Measurements from ENCODE around the gene LRRC47. TPM values are rescaled to one million over a fixed set of nuclear protein-coding genes. Genes with fewer than 3 reads are reported as not detected.

The LRRC47 gene
- 31.0 to 34.2 TPM (median 33.2 TPM) in 5 replicates for total RNA-seq (2022; extraction: Qiagen RNA extraction)

GRCh38 chr1:3796215-3797061, at the start of gene LRRC47:
Gene LRRC47, minus strand, starts transcription at chr1:3796498. Its CDS starts 22 bp downstream, at chr1:3796476.

GRCh38 chr1:3772715-3773571, 23.4 kb downstream of the LRRC47 start, which contains the start of gene SMIM1:
Gene SMIM1, plus strand, starts transcription at chr1:3772749. Its CDS starts 2,625 bp downstream, at chr1:3775374.

GRCh38 chr1:3752400-3752945, 43.8 kb downstream of the LRRC47 start, which contains the start of gene CCDC27:
Gene CCDC27, plus strand, starts transcription at chr1:3752450. Its CDS starts 32 bp downstream, at chr1:3752482.

Other genes with a start within 250 kb of the LRRC47 start
- gene MEGF6, start 185.0 kb downstream of the LRRC47 start, total RNA-seq (2022; extraction: Qiagen RNA extraction): 6.8 to 11.8 TPM (median 8.4 TPM) in 5 replicates
- gene TPRG1L, start 171.5 kb downstream of the LRRC47 start, total RNA-seq (2022; extraction: Qiagen RNA extraction): 25.6 to 30.8 TPM (median 29.0 TPM) in 5 replicates
- 16.5 to 20.7 TPM (median 18.8 TPM) in 5 replicates for gene WRAP73, start 146.4 kb downstream of the LRRC47 start, total RNA-seq (2022; extraction: Qiagen RNA extraction)
- 0.59 to 0.87 TPM (median 0.75 TPM) in 5 replicates for gene TP73, start 144.0 kb downstream of the LRRC47 start, total RNA-seq (2022; extraction: Qiagen RNA extraction)
- gene CCDC27, start 44.0 kb downstream of the LRRC47 start, total RNA-seq (2022; extraction: Qiagen RNA extraction): not detected in 5 replicates
- 0.52 to 2.6 TPM (median 1.4 TPM) in 5 replicates for gene SMIM1, start 23.7 kb downstream of the LRRC47 start, total RNA-seq (2022; extraction: Qiagen RNA extraction)
- gene CEP104, start 60.7 kb upstream of the LRRC47 start, total RNA-seq (2022; extraction: Qiagen RNA extraction): 13.9 to 17.3 TPM (median 15.1 TPM) in 5 replicates
- gene DFFB, start 61.0 kb upstream of the LRRC47 start, total RNA-seq (2022; extraction: Qiagen RNA extraction): 2.4 to 4.4 TPM (median 3.8 TPM) in 5 replicates
- gene C1orf174, start 103.8 kb upstream of the LRRC47 start, total RNA-seq (2022; extraction: Qiagen RNA extraction): 21.0 to 25.6 TPM (median 24.7 TPM) in 5 replicates